Measurements from ENCODE around the gene AGPS. TPM values are rescaled to one million over a fixed set of nuclear protein-coding genes. Genes with fewer than 3 reads are reported as not detected.

AGPS gene
- total RNA-seq, 2 donors from 2014 or later = 26.2 to 27.7 TPM

DNA sequence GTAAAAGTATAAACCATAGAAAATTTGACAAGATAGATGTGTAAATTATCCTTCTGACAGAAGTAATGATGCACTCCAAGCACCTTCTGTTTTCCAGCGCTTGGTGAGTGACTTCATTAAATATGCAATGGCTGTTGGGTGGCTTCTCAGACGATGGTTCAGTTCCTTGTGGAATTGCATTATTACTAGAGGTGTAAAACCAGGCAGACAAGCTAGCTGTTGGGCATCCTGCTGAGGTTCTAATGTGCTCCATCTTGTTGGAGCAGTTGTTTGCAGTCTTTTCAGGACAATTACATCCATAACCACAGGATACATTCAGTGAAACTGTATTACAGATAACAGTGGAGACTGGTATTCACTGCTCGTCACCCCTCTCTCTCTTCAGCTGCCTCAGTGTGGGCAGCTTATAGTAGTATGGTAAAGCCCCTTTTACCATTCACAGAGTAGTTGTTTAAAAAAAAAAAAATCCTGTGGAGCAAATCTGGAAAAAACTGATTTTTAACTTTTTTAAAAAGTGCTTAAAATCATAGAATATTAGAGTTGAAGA, 143.5 kb downstream of the AGPS start:
- Mint-ChIP-seq H3K27me3 (no peaks in the 10 kb centered on the region), H3K27ac (no peak overlapping the region), H3K36me3 (ENCODE audit: low read depth) (peaks cover 3% of the 10 kb centered on the region), H3K4me1 (no peaks in the 10 kb centered on the region), H3K4me3 (no peak overlapping the region)
- ATAC-seq = no peak
- no peaks in the 10 kb centered on the region for H3K9me3 ChIP-seq (ENCODE audit: control insufficient read depth, low read length, poor library complexity, severe bottlenecking)
- no peak for DNase-seq

DNA sequence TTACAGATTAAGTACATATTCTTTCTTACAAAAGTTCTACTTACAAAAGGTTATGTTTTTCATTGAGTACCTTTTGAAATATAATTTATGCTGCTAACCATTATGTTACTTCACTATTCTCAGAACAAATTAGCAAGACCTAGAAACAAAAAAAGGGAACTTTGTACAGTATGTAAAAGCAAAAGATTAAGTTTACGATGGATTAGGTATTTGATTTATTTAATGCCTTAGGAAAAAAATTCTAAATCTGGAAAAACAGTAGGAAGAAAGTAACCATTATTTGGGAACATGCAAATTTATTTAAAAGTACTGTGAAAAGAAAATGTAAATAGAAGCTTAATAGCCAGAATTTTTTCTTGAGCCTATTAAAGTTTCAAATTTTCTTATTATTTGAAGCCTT, 144.6 kb downstream of the AGPS start:
- no peaks in the 10 kb centered on the region for H3K9me3 ChIP-seq (ENCODE audit: control insufficient read depth, low read length, poor library complexity, severe bottlenecking)
- Mint-ChIP-seq H3K27ac (no peak overlapping the region), H3K27me3 (no peaks in the 10 kb centered on the region), H3K4me1 (no peaks in the 10 kb centered on the region), H3K4me3 (no peak overlapping the region), H3K36me3 (ENCODE audit: low read depth) (peaks cover 3% of the 10 kb centered on the region)
- DNase-seq (no peak), ATAC-seq (no peak)

DNA sequence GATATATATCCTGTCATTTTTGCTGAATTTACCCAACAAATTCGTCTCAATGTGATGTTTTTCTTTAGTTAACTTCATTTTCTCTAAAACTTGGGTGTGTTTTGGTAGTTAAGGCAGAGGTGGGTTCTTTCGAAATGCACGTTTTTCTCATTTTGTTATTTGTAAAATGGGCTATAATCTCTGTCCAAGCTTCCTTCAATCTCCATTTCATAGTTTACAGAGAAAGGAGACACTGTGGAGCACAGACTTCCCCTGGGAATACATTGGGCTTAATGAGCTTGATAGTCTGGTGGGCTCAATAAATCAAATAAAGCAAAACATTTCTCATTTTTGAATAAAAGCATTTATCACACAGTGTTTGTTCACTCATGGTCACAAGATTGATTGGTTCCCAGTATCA, 145.1 kb downstream of the AGPS start:
- no peak for DNase-seq
- Mint-ChIP-seq H3K4me1 (no peaks in the 10 kb centered on the region), H3K27ac (no peak overlapping the region), H3K36me3 (ENCODE audit: low read depth) (peaks cover 3% of the 10 kb centered on the region), H3K27me3 (no peaks in the 10 kb centered on the region), H3K4me3 (no peak overlapping the region)
- no peak for ATAC-seq
- no peaks in the 10 kb centered on the region for H3K9me3 ChIP-seq (ENCODE audit: control insufficient read depth, low read length, poor library complexity, severe bottlenecking)

DNA sequence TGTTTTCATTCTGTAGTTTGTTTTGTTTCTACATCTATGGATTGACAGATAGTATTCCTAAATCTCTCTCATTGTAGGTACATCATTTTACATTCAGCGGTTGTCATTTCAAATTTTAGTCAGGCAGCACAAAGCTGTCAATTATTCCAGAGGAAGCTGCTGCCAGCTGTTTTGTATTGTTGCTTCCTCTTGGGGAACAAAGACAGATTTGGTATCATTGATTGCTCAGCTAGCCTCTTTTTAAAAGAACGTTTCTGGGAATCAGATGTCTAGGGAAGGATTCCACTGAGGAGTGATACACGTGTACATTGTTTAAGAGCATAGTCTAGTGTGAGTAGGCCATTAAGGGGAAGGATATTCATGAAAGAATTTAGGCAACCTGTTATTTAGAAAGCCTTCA, 145.8 kb downstream of the AGPS start:
- Mint-ChIP-seq H3K4me3 (no peak overlapping the region), H3K36me3 (ENCODE audit: low read depth) (peaks cover 3% of the 10 kb centered on the region), H3K27ac (no peak overlapping the region), H3K27me3 (no peaks in the 10 kb centered on the region), H3K4me1 (no peaks in the 10 kb centered on the region)
- DNase-seq (no peak), ATAC-seq (no peak)
- H3K9me3 ChIP-seq (ENCODE audit: control insufficient read depth, low read length, poor library complexity, severe bottlenecking) = no peaks in the 10 kb centered on the region

DNA sequence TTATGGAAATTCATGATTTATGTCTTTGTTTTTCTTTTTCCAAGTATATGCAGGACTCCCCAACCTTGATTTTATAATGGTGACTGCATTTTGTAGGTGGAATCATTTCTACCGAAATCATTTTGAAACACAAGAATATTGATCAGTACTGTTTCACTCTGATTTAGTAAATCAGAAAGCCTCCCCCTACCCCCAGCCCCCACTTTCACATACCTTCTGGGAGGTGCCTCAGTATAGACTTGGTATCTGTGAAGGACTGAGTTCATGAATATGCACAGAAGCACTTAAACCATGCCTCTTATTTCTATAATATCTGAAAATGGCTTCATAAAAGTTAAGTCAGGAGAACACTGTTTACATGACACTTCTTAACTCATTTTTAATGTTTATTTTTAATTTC, 147.7 kb downstream of the AGPS start:
- H3K27me3 Mint-ChIP-seq = no peaks in the 10 kb centered on the region
- no peak overlapping the region for H3K27ac Mint-ChIP-seq
- H3K36me3 Mint-ChIP-seq (ENCODE audit: low read depth) = peaks cover 3% of the 10 kb centered on the region
- DNase-seq = no peak
- no peak overlapping the region for H3K4me3 Mint-ChIP-seq
- no peaks in the 10 kb centered on the region for H3K9me3 ChIP-seq (ENCODE audit: control insufficient read depth, low read length, poor library complexity, severe bottlenecking)
- H3K4me1 Mint-ChIP-seq = no peaks in the 10 kb centered on the region
- ATAC-seq = no peak

DNA sequence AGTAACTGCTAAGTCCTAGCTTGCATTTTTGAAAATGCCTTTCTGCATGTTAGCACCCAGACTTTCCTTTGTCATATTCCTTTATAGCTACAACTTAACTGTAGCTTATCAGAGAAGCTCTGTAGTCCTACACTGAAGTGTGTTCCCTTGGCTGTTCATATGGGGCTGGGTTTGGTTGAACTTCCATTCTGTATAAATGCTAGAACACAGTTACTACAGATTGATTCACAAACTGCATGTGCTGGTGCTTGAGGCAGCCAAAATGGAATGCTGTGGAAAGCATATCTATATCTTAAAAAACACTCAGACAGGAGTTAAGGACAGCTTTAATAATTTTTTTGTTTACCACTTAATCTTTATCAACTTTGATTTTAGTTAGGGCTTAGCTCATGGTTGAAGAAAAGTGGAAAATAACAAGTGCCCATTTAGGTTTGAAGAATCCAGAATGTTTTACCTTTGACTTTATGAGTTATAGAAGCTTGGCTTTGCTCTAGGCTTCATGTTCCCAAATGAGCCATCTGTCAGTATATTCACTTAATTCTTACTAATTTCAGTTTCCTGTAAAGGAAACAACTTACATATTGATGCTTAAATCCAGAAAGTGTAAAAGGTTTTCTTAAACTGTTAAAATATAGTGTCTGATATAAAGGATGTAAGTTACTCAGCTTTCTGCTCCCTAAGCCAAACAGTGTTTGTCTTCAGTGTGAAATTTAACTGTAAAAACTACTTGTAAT, 148.9 kb downstream of the AGPS start:
- H3K4me1 Mint-ChIP-seq = no peaks in the 10 kb centered on the region
- no peaks in the 10 kb centered on the region for H3K9me3 ChIP-seq (ENCODE audit: control insufficient read depth, low read length, poor library complexity, severe bottlenecking)
- no peak overlapping the region for H3K4me3 Mint-ChIP-seq
- H3K27me3 Mint-ChIP-seq = no peaks in the 10 kb centered on the region
- H3K36me3 Mint-ChIP-seq (ENCODE audit: low read depth) = peaks cover 3% of the 10 kb centered on the region
- no peak for ATAC-seq
- DNase-seq = no peak
- no peak overlapping the region for H3K27ac Mint-ChIP-seq

DNA sequence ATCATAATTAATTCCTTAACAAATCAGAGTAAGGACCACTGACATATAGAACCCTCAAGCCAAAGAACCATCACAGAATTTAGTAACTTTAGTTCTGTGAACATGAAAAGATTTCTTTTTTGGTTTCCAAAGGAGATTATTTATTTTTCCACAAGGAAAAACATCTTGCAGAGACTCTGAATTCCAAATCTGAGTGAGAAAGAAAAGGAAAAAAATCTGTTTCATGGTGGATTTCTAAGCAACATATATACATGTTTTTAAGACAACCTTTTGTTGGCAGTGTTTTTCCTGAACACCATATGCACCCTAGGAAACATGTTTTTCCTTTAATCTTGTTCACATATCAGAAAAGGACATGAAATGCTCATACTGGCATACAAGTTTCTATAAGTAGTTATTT, 149.8 kb downstream of the AGPS start:
- H3K27ac Mint-ChIP-seq = no peak overlapping the region
- peaks cover 3% of the 10 kb centered on the region for H3K36me3 Mint-ChIP-seq (ENCODE audit: low read depth)
- DNase-seq (no peak), ATAC-seq (no peak)
- no peaks in the 10 kb centered on the region for H3K4me1 Mint-ChIP-seq
- H3K9me3 ChIP-seq (ENCODE audit: control insufficient read depth, low read length, poor library complexity, severe bottlenecking) = no peaks in the 10 kb centered on the region
- no peak overlapping the region for H3K4me3 Mint-ChIP-seq
- no peaks in the 10 kb centered on the region for H3K27me3 Mint-ChIP-seq

DNA sequence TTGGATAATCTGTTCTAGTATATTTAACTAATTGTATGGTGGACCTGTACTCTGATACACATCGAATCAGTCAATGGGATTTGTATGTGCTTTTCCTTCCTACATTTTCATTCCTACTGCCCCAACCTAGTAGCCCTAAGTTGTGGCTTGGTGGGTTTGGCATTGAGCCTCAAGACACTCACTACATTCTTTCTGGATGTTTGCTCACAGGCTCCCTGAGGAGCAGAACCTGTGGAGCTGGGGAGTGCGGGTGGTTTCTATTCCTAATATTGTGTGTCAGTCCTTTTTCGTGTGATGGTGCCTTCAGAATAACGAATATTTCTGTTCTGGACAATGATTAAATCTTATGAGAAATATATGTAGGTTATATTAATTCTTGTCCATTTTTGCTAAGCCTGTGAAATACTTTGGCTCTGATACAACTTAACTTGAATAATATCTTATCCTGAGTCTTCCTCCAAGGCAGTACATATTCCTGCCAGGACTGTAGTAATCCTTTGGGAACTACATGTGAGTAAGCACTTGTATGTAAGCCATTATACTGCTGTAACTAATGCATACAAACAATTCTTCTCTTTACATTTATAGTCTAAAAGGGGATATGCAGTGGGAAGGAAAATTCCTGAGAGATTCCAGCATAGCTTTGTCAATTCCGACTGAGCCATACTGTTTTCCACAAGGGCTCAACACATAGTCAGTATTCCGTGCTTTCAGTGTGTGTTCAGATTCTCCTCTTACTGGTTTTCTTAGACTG, 150.6 kb downstream of the AGPS start:
- ATAC-seq (no peak), DNase-seq (no peak)
- no peaks in the 10 kb centered on the region for H3K9me3 ChIP-seq (ENCODE audit: control insufficient read depth, low read length, poor library complexity, severe bottlenecking)
- Mint-ChIP-seq H3K4me3 (no peak overlapping the region), H3K27ac (peak overlapping the region; percentile 62), H3K4me1 (no peaks in the 10 kb centered on the region), H3K27me3 (no peaks in the 10 kb centered on the region), H3K36me3 (ENCODE audit: low read depth) (peaks cover 3% of the 10 kb centered on the region)

DNA sequence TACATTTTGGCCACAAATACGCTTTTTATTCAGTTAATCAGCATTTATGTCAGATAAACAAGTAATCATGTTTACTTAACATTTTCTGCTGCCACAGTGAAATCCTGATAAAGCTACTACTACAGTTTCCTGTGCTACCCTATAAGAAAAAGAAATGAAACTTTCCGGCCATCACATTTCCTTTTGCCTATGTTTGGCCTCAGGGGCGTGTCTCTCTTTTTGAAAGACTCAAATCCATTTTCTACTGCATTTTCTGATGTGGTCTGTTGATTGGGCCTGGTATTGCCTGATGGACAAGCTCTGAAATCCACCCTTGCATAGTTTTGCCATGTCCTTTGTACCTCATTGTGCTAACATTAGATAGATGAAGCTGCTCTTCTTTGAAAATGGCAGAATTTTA, 152.6 kb downstream of the AGPS start:
- ATAC-seq = no peak
- no peaks in the 10 kb centered on the region for H3K27me3 Mint-ChIP-seq
- no peaks in the 10 kb centered on the region for H3K9me3 ChIP-seq (ENCODE audit: control insufficient read depth, low read length, poor library complexity, severe bottlenecking)
- DNase-seq = no peak
- H3K4me1 Mint-ChIP-seq = no peaks in the 10 kb centered on the region
- H3K36me3 Mint-ChIP-seq (ENCODE audit: low read depth) = no peaks in the 10 kb centered on the region
- H3K27ac Mint-ChIP-seq = no peak overlapping the region
- H3K4me3 Mint-ChIP-seq = no peak overlapping the region

DNA sequence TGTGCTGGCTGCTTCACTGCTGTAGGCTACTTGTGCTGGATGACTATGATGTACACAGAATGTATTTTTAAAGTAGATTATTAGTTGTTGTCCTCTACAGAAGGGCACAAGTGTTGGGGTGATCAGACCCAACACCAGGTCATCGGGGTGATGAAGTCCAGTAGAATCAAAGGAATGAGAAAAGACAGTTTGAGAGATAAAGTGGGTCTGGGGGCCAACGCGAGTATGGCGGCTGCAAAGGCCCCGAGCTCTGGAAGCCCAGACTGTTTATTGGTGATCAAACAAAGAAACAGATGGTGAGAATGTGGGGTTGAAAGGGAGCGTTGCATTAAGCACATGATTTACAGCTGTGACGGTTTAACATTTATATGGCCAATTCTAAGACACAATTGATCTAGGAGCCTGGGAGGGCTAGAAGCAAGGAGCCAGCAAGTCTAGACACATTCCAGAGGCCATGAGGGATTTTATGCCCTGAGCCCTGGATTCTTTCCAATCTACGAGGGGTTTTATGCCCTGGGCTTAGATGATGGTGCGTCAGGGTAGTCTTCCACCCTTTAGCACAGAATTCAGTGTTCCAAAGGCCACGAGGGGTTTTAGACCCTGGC, 153.5 kb downstream of the AGPS start:
- H3K4me1 Mint-ChIP-seq = no peaks in the 10 kb centered on the region
- H3K9me3 ChIP-seq (ENCODE audit: control insufficient read depth, low read length, poor library complexity, severe bottlenecking) = no peaks in the 10 kb centered on the region
- no peak for ATAC-seq
- no peaks in the 10 kb centered on the region for H3K36me3 Mint-ChIP-seq (ENCODE audit: low read depth)
- no peak overlapping the region for H3K27ac Mint-ChIP-seq
- no peaks in the 10 kb centered on the region for H3K27me3 Mint-ChIP-seq
- no peak for DNase-seq
- no peak overlapping the region for H3K4me3 Mint-ChIP-seq

DNA sequence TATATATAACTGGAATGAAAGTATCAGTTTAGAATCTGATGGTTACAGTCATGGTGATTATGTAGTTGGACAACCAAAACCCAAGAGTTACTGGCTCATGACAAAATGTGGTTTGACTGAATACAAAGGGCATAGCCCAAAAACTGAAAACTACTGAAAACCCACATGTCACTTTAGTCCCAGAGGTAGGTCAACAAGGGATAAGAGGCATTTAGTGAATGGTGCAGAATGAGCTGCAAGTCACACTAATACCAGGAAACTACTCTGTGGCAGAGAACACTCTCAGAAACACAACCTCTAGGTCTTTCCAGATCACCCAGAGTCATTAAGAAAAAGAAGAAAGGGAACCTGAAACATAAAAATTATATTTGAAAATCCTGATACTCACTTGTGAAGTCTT, 154.5 kb downstream of the AGPS start:
- DNase-seq = no peak
- H3K9me3 ChIP-seq (ENCODE audit: control insufficient read depth, low read length, poor library complexity, severe bottlenecking) = no peaks in the 10 kb centered on the region
- Mint-ChIP-seq H3K36me3 (ENCODE audit: low read depth) (no peaks in the 10 kb centered on the region), H3K27me3 (no peaks in the 10 kb centered on the region), H3K4me1 (no peaks in the 10 kb centered on the region), H3K27ac (no peak overlapping the region), H3K4me3 (no peak overlapping the region)
- ATAC-seq = no peak

DNA sequence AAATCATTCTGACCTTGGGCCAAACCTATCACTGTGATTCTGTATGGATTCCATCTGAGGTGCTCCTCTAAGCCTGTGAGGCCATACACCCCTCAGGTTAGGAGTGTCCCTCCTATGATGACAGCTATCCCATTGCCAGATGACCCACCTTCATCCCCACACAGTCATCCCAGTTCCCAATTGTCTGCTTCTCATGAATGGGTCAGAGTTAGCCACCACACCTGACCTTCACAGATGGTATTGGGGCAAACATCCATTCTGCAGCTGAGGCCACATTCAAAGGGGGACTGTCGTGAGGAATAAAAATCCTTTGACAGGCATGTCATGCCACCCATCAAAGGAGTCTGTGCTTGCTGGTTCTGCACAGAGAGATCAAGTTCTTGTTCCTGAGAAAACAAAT, 155.2 kb downstream of the AGPS start:
- ATAC-seq = no peak
- H3K4me3 Mint-ChIP-seq = no peak overlapping the region
- DNase-seq = no peak

DNA sequence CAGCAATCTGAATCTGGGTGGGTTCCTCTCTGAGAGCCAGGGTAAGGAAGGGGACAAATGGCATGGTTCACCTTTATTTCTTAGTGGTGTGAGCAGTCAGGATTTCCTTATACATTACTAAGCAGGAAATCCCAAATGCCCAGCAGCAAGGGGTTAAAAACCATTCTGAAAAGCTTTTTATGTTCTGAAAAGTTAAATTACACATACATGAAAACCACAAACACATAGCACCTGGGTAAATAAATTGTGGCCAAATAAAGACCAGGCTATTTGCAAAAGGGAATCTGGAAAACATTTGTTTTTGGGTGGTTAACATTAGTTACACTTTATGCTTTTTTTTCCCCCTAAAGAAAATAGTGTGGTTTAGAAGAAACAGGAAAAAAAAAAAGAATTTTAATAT, 156.1 kb downstream of the AGPS start:
- H3K27me3 Mint-ChIP-seq = peaks cover 5% of the 10 kb centered on the region
- peaks cover 9% of the 10 kb centered on the region for H3K4me1 Mint-ChIP-seq
- no peak for ATAC-seq

More for the DNA sequence above, 155.2 kb downstream of the AGPS start:
- no peak overlapping the region for H3K27ac Mint-ChIP-seq
- peaks cover 2% of the 10 kb centered on the region for H3K36me3 Mint-ChIP-seq (ENCODE audit: low read depth)
- peaks cover 3% of the 10 kb centered on the region for H3K27me3 Mint-ChIP-seq
- H3K4me1 Mint-ChIP-seq = peaks cover 3% of the 10 kb centered on the region
- no peaks in the 10 kb centered on the region for H3K9me3 ChIP-seq (ENCODE audit: control insufficient read depth, low read length, poor library complexity, severe bottlenecking)

More for the DNA sequence above, 156.1 kb downstream of the AGPS start:
- DNase-seq = no peak
- no peaks in the 10 kb centered on the region for H3K9me3 ChIP-seq (ENCODE audit: control insufficient read depth, low read length, poor library complexity, severe bottlenecking)
- peaks cover 3% of the 10 kb centered on the region for H3K36me3 Mint-ChIP-seq (ENCODE audit: low read depth)
- peak overlapping the region; percentile 74 for H3K27ac Mint-ChIP-seq
- no peak overlapping the region for H3K4me3 Mint-ChIP-seq
